ENCODE results near the gene VSNL1. TPM values are rescaled to one million over a fixed set of nuclear protein-coding genes. Genes with fewer than 3 reads are reported as not detected.

Gene VSNL1
- total and polyA plus RNA-seq, 2 experiments from 2014 or later = 102 to 112 TPM

DNA sequence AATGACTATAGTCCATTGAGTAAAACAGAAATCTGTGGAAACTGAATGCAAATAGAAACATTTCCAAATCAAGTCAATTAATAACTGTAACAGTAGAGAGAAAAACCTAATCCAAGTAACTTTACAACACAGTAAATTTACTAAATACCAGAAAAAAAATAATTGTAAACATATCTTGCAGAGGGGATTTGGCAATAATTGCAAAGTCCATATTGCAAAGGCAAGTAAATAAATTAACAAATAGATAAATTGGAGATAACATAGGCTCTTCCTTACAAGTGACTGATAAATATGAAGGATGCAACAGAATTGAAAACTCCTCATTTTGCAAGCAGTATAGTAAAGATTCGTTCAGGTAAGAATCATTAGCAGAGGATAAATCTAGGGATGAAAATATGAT is 148.1 kb downstream of the VSNL1 start:
- H2AFZ ChIP-seq = no peak overlapping the region
- no peak overlapping the region for H3K27ac Mint-ChIP-seq
- no peaks in the 10 kb centered on the region for H3K79me2 ChIP-seq (replicated peaks; ENCODE audit: insufficient read depth)
- no peaks in the 10 kb centered on the region for H3K27me3 Mint-ChIP-seq (ENCODE audit: insufficient read depth, low read depth, poor library complexity)
- H3K4me1 Mint-ChIP-seq = no peaks in the 10 kb centered on the region
- peaks cover 6% of the 10 kb centered on the region; the same call in 1 of the 3 replicates for H3K9me3 Mint-ChIP-seq
- no peak for ATAC-seq
- TF ChIP-seq EZH2phosphoT487 (IDR thresholded peaks at IDR 0.05; ENCODE audit: unreplicated experiment) = no peak
- TF ChIP-seq, protein P1, sequence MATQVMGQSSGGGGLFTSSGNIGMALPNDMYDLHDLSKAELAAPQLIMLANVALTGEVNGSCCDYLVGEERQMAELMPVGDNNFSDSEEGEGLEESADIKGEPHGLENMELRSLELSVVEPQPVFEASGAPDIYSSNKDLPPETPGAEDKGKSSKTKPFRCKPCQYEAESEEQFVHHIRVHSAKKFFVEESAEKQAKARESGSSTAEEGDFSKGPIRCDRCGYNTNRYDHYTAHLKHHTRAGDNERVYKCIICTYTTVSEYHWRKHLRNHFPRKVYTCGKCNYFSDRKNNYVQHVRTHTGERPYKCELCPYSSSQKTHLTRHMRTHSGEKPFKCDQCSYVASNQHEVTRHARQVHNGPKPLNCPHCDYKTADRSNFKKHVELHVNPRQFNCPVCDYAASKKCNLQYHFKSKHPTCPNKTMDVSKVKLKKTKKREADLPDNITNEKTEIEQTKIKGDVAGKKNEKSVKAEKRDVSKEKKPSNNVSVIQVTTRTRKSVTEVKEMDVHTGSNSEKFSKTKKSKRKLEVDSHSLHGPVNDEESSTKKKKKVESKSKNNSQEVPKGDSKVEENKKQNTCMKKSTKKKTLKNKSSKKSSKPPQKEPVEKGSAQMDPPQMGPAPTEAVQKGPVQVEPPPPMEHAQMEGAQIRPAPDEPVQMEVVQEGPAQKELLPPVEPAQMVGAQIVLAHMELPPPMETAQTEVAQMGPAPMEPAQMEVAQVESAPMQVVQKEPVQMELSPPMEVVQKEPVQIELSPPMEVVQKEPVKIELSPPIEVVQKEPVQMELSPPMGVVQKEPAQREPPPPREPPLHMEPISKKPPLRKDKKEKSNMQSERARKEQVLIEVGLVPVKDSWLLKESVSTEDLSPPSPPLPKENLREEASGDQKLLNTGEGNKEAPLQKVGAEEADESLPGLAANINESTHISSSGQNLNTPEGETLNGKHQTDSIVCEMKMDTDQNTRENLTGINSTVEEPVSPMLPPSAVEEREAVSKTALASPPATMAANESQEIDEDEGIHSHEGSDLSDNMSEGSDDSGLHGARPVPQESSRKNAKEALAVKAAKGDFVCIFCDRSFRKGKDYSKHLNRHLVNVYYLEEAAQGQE (IDR thresholded peaks at IDR 0.05; ENCODE audit: unreplicated experiment) = no peak
- no peak for TF ChIP-seq ZNF114 (CRISPR knock-in tag; IDR thresholded peaks at IDR 0.05)
- TF ChIP-seq POLR2AphosphoS5 (IDR thresholded peaks at IDR 0.05; ENCODE audit: low read depth) = no peak
- TF ChIP-seq, protein P2, sequence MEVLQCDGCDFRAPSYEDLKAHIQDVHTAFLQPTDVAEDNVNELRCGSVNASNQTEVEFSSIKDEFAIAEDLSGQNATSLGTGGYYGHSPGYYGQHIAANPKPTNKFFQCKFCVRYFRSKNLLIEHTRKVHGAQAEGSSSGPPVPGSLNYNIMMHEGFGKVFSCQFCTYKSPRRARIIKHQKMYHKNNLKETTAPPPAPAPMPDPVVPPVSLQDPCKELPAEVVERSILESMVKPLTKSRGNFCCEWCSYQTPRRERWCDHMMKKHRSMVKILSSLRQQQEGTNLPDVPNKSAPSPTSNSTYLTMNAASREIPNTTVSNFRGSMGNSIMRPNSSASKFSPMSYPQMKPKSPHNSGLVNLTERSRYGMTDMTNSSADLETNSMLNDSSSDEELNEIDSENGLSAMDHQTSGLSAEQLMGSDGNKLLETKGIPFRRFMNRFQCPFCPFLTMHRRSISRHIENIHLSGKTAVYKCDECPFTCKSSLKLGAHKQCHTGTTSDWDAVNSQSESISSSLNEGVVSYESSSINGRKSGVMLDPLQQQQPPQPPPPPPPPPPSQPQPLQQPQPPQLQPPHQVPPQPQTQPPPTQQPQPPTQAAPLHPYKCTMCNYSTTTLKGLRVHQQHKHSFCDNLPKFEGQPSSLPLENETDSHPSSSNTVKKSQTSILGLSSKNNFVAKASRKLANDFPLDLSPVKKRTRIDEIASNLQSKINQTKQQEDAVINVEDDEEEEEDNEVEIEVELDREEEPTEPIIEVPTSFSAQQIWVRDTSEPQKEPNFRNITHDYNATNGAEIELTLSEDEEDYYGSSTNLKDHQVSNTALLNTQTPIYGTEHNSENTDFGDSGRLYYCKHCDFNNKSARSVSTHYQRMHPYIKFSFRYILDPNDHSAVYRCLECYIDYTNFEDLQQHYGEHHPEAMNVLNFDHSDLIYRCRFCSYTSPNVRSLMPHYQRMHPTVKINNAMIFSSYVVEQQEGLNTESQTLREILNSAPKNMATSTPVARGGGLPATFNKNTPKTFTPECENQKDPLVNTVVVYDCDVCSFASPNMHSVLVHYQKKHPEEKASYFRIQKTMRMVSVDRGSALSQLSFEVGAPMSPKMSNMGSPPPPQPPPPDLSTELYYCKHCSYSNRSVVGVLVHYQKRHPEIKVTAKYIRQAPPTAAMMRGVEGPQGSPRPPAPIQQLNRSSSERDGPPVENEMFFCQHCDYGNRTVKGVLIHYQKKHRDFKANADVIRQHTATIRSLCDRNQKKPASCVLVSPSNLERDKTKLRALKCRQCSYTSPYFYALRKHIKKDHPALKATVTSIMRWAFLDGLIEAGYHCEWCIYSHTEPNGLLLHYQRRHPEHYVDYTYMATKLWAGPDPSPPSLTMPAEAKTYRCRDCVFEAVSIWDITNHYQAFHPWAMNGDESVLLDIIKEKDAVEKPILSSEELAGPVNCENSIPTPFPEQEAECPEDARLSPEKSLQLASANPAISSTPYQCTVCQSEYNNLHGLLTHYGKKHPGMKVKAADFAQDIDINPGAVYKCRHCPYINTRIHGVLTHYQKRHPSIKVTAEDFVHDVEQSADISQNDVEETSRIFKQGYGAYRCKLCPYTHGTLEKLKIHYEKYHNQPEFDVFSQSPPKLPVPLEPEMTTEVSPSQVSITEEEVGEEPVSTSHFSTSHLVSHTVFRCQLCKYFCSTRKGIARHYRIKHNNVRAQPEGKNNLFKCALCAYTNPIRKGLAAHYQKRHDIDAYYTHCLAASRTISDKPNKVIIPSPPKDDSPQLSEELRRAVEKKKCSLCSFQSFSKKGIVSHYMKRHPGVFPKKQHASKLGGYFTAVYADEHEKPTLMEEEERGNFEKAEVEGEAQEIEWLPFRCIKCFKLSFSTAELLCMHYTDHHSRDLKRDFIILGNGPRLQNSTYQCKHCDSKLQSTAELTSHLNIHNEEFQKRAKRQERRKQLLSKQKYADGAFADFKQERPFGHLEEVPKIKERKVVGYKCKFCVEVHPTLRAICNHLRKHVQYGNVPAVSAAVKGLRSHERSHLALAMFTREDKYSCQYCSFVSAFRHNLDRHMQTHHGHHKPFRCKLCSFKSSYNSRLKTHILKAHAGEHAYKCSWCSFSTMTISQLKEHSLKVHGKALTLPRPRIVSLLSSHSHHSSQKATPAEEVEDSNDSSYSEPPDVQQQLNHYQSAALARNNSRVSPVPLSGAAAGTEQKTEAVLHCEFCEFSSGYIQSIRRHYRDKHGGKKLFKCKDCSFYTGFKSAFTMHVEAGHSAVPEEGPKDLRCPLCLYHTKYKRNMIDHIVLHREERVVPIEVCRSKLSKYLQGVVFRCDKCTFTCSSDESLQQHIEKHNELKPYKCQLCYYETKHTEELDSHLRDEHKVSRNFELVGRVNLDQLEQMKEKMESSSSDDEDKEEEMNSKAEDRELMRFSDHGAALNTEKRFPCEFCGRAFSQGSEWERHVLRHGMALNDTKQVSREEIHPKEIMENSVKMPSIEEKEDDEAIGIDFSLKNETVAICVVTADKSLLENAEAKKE (CRISPR knock-in tag; IDR thresholded peaks at IDR 0.05) = no peak
- no peak overlapping the region for H3K4me2 ChIP-seq
- H3K27ac ChIP-seq (ENCODE audit: low read depth) = no peak overlapping the region
- H4K20me1 ChIP-seq (replicated peaks; ENCODE audit: insufficient read depth) = 0 out of 2 replicates have a peak, but pooled peaks cover 5% of the 10 kb centered on the region
- H3K36me3 Mint-ChIP-seq (ENCODE audit: low read depth) = peaks cover 75% of the 10 kb centered on the region
- no peaks in the 10 kb centered on the region for H3F3A ChIP-seq (replicated peaks; ENCODE audit: low read depth)
- H3K4me1 ChIP-seq (ENCODE audit: insufficient read depth) = no peaks in the 10 kb centered on the region
- no peaks in the 10 kb centered on the region for H3K9me2 ChIP-seq (ENCODE audit: insufficient read depth)
- no peak for DNase-seq (ENCODE audit: low spot score)
- no peak overlapping the region for H3K4me3 ChIP-seq
- H3K4me3 Mint-ChIP-seq = no peak overlapping the region
- no peaks in the 10 kb centered on the region for H3K27me3 ChIP-seq (ENCODE audit: insufficient read depth)
- H3K36me3 ChIP-seq (ENCODE audit: insufficient read depth) = 0 out of 2 replicates have a peak, but pooled peaks cover 10% of the 10 kb centered on the region

Data from GM23338 (cell line).